HFFc6 (cell line): ENCODE measurements around the gene FAT1. TPM values are rescaled to one million over a fixed set of nuclear protein-coding genes. Genes with fewer than 3 reads are reported as not detected.

ENCODE experiments used
- DNase-seq: peaks from one replicate; pipeline ENCODE4 v3.0.0-alpha.2; 2018
- H3K27ac Mint-ChIP-seq: 2 replicates; pipeline ENCODE4 v1.8.0; 2020; ENCODE audit warnings: mild to moderate bottlenecking, mixed read lengths
- H3K27me3 Mint-ChIP-seq: 2 replicates; pipeline ENCODE4 v1.8.0; 2021; ENCODE audit warnings: mild to moderate bottlenecking, moderate library complexity, mixed read lengths; ENCODE audit not compliant: insufficient read depth
- H3K36me3 Mint-ChIP-seq: 2 replicates; pipeline ENCODE4 v1.8.0; 2021; ENCODE audit warnings: low read depth, mixed read lengths
- H3K4me1 Mint-ChIP-seq: 2 replicates; pipeline ENCODE4 v1.8.0; 2020; ENCODE audit warnings: low read depth, mixed read lengths
- H3K4me3 Mint-ChIP-seq: 2 replicates; pipeline ENCODE4 v1.8.0; 2020; ENCODE audit warnings: mild to moderate bottlenecking, moderate library complexity, mixed read lengths
- H3K9me3 Mint-ChIP-seq: 2 replicates; pipeline ENCODE4 v1.8.0; 2020; ENCODE audit warnings: mild to moderate bottlenecking, mixed read lengths
- total RNA-seq, 6 experiments: library from RNA; stranded (reverse); fragmentation: NEBNext Ultra II Directional; extraction: Animal tissue kit (Norgen Biotek cat#: 25700); gene quantifications; 2 replicates in 1 of 6; 3 replicates in 5 of 6; pipeline ENCODE4 v1.2.3, GENCODE V29; 2021
- TF ChIP-seq, protein P1 (sequence below): fragments of 200-600 bp; sonication (generic); IDR thresholded peaks from 2 replicates; pipeline ENCODE4 v1.5.0; 2021; ENCODE audit warnings: antibody characterized with exemption, mild to moderate bottlenecking

Gene FAT1
- total RNA-seq, 6 experiments from 2014 or later = 238 to 483 (median 287) TPM

DNA sequence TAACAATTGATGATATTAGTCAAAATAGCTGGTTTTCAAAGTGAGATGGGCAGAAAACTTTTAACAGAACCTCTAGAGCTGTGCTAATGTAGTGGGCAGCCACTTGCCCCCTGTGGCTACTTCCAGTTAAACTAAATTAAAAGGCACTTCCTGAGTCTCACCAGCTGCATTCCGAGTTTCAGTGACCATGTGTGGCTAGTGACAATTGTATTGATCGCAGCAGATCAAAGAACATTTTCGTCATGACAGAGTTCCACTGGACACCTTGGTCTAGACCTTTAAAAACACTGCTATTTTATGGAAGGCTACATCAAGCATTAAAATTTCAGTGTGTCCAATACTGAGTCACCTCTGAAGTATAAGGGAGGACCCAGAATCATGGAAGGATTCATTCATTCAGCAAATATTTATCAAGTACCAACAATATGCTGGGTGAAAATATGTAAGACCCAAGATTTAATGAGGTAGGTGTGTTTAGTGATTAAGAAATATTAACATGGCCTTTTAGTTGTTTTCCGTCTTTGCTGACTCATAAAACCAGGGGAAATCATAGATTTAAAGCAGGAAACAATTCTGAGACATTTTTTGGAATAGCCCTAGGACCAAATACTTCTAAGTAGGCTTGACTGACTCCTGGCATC, 5.1 kb upstream of the FAT1 start:
- H3K9me3 Mint-ChIP-seq = no peaks in the 10 kb centered on the region
- TF ChIP-seq, protein P1, sequence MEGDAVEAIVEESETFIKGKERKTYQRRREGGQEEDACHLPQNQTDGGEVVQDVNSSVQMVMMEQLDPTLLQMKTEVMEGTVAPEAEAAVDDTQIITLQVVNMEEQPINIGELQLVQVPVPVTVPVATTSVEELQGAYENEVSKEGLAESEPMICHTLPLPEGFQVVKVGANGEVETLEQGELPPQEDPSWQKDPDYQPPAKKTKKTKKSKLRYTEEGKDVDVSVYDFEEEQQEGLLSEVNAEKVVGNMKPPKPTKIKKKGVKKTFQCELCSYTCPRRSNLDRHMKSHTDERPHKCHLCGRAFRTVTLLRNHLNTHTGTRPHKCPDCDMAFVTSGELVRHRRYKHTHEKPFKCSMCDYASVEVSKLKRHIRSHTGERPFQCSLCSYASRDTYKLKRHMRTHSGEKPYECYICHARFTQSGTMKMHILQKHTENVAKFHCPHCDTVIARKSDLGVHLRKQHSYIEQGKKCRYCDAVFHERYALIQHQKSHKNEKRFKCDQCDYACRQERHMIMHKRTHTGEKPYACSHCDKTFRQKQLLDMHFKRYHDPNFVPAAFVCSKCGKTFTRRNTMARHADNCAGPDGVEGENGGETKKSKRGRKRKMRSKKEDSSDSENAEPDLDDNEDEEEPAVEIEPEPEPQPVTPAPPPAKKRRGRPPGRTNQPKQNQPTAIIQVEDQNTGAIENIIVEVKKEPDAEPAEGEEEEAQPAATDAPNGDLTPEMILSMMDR = no peak
- H3K36me3 Mint-ChIP-seq = peaks cover 20% of the 10 kb centered on the region
- H3K27me3 Mint-ChIP-seq = peaks cover 7% of the 10 kb centered on the region
- peak overlapping the region; percentile 95 for H3K4me3 Mint-ChIP-seq
- peak overlapping the region; percentile 94 for H3K27ac Mint-ChIP-seq
- peak; percentile 65 for DNase-seq
- peaks cover 32% of the 10 kb centered on the region for H3K4me1 Mint-ChIP-seq

DNA sequence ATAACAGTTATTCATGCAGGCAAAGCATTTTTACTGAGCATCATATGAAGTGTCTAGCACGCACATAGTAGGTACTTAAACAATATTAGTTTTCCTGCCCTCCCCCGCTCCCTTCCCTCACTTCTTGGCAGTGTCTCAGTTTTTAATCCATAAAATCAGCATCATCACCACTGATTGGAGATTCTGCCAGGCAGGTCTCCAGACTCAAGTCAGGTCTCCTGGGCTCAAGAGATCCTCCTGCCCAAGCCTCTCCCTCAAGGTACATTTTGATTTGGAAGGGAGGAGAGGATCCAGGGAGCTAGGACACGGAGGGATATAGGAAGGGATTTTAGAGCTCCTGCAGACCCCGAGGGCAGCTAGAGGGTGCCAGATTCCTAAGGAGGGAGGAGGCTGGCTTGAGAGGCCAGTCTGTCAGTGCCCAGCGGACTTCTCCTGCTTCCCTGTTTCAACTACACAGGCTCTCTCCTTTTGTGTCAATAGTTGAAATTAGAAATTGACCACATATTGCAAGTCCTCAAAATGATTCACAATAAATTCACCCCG, 4.4 kb upstream of the FAT1 start:
- TF ChIP-seq, protein P1 = peak; percentile 20; the same call in 1 of the 2 replicates
- Mint-ChIP-seq H3K27ac (peak overlapping the region; percentile 94), H3K4me1 (peaks cover 32% of the 10 kb centered on the region), H3K27me3 (peaks cover 7% of the 10 kb centered on the region), H3K36me3 (peaks cover 21% of the 10 kb centered on the region), H3K9me3 (no peaks in the 10 kb centered on the region), H3K4me3 (peak overlapping the region; percentile 95)
- no peak for DNase-seq

DNA sequence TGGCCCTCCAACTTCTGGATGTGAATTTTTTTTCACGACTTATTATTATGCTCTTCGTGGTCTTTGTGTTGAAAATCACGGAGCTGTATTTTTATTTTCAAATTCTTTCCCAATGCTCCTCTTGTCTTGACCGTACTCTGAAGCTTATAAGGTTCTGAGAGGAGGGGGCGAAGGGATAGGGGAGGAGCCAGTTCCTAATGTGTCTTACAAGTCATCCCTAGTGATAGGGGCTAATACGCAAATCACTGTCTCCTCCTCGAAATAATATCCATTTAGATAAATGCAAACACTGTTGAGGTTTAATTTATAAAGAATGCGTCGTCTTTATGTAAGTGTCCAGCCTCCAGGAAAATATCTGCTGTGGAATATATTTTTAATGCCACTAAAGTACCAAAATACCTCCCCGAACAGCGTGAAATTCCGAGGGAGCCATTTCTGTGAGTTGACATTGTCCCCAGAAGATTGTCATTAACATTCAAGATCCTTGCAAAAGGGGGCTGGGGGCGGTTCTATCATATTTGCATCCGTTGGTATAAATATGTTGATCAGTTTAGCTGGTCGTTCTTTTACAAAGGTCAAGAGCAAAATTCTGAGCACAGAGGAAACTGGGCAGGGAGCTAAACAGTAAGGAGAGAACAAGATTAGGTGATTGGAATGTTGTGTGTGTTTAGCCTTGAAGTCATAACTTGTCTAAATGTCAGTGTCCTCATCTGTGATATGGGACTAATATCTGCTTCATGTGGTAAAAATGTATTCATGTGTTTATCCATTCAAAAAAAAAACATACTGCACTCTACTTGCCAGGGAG, 3.7 kb upstream of the FAT1 start:
- Mint-ChIP-seq H3K4me3 (peak overlapping the region; percentile 95), H3K36me3 (peaks cover 28% of the 10 kb centered on the region), H3K4me1 (peaks cover 32% of the 10 kb centered on the region), H3K27ac (peak overlapping the region; percentile 94), H3K27me3 (peaks cover 7% of the 10 kb centered on the region), H3K9me3 (no peaks in the 10 kb centered on the region)
- DNase-seq = no peak
- TF ChIP-seq, protein P1 = no peak

DNA sequence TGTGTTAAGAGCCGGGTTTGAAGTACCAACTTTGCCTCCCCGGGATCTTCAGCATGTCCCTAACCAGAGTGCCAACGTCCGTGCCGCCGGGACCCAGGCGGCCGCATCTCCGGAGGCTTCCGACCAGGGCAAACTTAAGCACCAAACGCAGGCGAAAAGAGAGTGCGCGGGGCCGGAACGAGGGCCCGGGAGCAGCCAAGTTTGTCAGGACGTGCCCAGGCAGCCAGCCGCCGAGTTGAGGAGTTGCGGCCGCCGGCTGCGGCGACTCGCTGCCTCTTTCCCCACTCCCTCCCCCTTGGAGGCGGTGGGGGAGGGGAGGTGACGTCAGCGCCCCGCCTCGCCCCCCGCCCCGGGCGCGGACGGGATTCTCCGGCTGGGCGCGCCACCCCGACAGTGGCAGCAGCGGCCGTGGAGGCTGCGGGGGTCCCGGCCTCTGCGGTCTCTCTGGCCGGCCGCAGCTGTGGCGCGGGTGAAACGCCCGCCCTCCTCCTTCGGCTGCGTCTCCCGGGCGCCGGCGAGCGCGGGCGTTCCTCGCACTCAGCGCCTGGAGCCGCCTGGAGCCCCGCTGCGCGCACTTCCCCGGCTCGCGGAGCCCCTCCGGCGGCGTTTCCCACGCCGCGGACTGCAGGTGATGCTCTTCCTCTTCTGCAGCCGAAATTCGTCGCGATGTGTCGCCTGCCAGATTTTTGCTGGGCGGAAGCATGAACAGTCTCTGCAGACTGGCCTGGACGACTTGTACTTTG, 2.9 kb upstream of the FAT1 start:
- H3K9me3 Mint-ChIP-seq = peaks cover 4% of the 10 kb centered on the region; the same call in 1 of the 2 replicates
- peak overlapping the region; percentile 100 for H3K4me3 Mint-ChIP-seq
- peaks cover 30% of the 10 kb centered on the region for H3K4me1 Mint-ChIP-seq
- DNase-seq = peak; percentile 69
- peaks cover 35% of the 10 kb centered on the region for H3K36me3 Mint-ChIP-seq
- H3K27ac Mint-ChIP-seq = peak overlapping the region; percentile 98
- TF ChIP-seq, protein P1 = peak; percentile 55; the same call in 1 of the 2 replicates
- H3K27me3 Mint-ChIP-seq = peaks cover 7% of the 10 kb centered on the region
